ENCODE data around the gene WIPF3.
"Not testable (repeated sequence)": the region's sequence is repeated elsewhere in the genome, so short reads cannot be mapped to it uniquely, and the experiment has no call there.

WIPF3 gene

GRCh38 chr7:29884399-29885272 lies 78.3 kb downstream of the WIPF3 start:
- peak; percentile 17 for DNase-seq

DNA sequence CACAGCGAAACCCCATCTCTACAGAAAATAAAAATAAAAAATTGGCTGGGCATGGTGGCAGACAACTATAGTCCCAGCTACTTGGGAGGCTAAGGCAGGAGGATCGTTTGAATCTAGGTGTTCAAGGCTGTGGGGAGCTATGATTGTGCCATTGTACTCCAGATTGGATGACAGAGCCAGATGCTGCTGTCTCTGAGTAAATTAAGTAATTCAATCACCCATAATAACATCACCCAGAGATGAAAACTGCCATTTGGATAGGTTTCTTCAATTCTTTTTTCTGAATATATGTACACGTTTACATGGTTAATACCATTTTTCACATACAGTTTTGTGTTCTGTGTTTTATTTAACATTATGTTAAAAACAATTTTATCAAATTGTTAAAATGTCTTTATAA lies 79.3 kb downstream of the WIPF3 start:
- DNase-seq, result no peak

DNA sequence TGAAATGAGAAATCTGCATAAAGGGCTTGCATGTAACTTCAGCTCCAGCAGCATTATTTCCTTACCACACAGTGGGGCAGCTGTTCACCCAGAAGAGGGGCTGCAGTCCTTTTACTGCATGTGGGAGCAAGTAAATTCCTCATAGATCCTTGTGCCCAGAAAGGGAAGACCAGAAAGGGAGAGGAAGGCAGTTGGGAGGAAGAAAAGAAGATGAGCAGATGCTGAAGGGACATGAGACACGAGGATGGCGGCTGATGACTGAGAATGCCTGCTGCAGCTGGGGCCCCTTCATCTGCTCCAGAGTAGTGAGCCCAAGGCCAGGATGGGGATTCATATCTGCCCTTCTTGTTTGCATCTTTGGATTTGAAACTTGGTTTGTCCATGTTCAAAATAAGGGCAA lies 80.5 kb downstream of the WIPF3 start:
- no peak for DNase-seq

DNA sequence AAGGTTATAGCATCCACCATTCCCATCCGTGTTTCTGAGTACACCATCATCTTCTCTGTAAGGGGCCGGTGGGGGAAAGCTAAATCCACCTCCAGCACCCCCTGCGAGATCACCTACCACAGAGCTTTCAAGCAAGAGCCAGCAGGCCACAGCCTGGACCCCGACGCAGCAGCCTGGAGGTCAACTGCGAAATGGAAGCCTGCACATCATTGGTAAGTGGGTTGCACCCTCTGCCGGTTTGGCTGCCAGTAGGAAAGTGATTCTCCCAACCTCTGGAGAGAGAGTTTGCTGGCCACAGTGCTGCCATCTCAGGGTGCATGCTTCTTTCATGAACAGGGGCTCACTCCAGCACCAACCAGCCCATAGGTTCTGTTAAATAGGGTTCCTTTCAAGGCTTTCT lies 81.7 kb downstream of the WIPF3 start:
- DNase-seq, result no peak

GRCh38 chr7:29889288-29889687 lies 83.0 kb downstream of the WIPF3 start:
- DNase-seq, result no peak

GRCh38 chr7:29890251-29890650 lies 83.9 kb downstream of the WIPF3 start:
- DNase-seq, result no peak

DNA sequence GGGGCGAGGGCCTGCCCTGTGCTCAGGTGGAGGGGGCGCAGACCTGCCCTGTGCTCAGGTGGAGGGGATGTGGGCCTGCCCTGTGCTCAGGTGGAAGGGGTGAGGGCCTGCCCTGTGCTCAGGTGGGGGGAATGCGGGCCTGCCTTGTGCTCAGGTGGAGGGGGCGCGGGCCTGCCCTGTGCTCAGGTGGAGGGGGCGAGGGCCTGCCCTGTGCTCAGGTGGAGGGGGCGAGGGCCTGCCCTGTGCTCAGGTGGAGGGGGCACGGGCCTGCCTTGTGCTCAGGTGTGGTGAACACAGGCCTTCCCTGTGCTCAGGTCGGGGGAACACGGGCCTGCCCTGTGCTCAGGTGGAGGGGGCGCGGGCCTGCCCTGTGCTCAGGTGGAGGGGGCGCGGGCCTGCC lies 84.5 kb downstream of the WIPF3 start:
- not testable (repeated sequence) for DNase-seq

DNA sequence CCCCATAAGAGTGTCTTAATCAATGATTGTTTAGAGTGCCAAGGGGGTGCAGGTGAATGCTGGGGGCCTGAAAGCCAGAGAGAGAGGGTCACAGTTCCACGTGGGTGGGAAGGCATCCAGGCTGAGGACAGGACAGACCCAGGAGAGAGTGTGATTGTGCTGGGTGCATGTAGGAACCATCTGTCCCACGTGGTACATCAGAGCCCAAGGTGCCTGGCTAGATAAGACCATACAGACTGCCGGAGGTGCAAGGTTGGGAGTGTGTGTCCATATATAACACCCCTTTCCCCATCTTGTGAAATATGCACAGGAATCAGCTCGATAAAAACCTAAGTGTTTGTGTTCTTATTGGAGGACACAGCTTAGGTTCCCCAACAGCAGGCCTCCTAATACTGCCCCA lies 85.5 kb downstream of the WIPF3 start:
- DNase-seq, result no peak

DNA sequence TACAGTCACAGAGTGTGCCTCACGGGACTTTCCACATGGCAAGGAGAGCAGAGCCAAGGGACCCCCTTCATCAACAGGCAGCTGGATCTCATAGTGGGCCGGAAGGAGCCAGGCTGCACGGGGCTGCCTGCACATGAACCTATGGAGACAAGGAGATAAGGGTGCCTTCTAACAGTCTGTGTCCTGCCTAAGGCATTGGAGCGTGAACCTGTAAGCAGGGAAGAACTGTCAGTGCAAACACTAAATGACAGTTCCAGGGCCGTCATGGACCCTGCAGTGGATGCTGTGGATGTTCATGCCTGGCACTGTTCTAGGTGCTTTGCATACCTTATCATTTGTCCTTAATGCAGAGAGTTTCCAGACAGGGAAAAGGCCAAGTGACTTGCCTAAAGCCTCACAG lies 85.9 kb downstream of the WIPF3 start:
- DNase-seq, result no peak

GRCh38 chr7:29893351-29893965 lies 87.2 kb downstream of the WIPF3 start:
- DNase-seq, result peak; percentile 38

GRCh38 chr7:29894256-29894655 lies 87.9 kb downstream of the WIPF3 start:
- DNase-seq, result no peak

DNA sequence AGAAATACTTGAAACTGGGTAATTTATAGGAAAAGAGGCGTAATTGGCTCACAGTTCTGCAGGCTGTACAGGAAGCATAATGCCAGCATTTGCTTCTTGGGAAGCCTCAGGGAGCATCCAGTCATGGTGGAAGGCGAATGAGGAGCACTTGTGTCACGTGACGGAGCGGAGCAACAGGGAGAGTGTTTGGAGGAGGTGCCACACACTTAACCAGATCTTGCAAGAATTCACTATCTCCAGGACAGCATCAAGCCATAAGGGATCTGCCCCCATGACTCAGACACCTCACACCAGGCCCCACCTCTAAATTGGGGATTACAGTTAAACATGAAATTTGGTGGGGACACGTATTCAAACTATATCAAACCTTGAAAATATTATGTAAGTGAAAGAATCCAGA lies 89.3 kb downstream of the WIPF3 start:
- no peak for DNase-seq

- DNase-seq, result no peak
Measured at GRCh38 chr7:29896685-29897411, 90.5 kb downstream of the WIPF3 start.

GRCh38 chr7:29898301-29898700 lies 92.0 kb downstream of the WIPF3 start:
- DNase-seq, result no peak

DNA sequence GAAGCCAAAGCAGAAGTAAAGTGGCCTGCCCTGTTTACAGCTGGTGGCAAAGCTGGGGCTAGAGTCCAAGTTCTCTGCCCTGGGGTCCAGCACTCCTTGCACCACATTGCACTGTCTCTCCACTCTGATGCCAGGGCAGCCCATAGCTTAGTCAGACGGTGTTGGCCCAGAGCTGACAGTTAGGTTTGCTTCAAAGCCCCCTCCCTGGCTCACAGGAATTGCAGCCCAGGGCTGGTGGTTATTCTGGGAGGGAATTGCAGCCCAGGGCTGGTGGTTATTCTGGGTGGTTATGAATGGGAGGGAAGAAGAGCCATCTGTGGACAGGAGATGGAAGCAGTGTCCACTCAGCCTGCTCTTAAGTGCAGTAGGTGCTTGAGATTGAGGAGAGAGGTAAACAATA lies 94.4 kb downstream of the WIPF3 start:
- no peak for DNase-seq

GRCh38 chr7:29906200-29907022 lies 100.1 kb downstream of the WIPF3 start:
- DNase-seq, result no peak

DNA sequence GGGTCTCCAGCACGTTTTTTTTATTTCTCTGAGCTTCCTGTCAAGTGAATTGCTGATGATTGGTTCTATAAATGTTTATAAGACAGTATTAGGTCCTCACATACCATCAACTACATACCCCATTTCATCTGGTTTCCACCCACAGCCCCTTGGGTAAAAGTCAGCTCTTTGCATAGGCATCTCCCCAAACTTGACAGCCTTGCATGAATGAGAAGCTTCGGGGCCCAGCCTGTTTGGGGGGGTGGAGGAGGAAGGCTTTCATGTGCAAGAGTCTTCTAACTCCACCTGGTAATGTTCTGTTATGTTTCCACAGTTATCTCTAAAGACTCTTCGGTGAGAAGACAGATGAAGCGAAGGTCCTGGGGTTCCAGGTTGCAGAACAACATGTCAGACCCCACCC lies 107.9 kb downstream of the WIPF3 start:
- DNase-seq, result no peak

- DNase-seq, result no peak
Measured at GRCh38 chr7:29915481-29916215, 109.3 kb downstream of the WIPF3 start.

DNA sequence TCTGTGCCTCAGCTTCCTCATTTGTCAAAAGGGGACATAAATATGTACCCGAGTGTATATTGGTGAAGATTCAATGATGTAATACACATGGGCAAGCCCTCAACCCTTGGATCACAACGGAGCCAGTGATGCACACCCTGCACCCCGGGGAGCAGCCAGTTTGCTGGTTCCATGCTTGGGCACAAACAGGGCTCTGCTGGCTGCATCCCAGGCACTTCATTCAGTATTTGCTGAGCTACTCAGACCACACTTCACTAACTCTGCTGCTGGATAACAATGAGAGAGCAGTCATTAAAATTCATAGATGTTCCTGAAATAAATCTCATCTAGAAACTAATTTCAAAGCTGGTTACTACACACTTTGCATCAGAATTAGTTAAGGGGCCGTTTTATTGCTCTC lies 111.3 kb downstream of the WIPF3 start:
- no peak for DNase-seq

DNA sequence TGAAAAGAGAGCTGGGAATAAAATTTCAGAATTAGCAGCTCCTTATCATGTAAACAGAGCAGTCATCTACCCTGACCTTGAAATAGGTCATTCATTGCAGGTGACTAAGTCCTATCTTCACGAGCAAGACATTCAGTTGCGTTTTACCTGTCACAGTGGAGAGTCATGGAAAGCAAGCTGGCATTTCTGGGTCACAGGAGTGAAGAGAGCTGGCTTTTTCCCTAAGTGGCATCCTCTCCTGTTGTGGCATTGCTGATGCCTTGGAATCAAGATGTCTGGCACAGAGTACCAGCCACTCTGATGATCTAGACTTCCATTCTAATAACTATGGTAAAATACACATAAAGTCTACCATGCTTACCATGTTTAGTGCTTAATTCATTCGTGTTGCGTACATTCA lies 112.5 kb downstream of the WIPF3 start:
- no peak for DNase-seq

DNA sequence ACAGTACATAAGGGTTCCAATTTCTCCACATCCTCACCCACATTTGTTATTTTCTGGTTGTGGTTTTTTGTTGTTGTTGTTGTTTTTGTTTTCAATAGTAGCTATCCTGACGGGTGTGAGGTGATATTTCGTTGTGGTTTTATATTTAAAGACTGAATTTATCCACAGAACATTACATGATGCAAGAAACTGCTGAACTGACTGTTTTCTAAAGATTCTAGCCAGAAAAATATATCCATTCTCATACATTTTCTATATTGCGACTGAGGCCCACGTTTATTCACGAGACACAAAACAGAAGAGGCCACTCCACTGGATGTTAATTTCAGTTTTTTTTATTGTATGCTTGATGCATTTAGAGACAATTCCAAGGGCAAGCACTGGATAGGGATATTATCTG lies 113.5 kb downstream of the WIPF3 start:
- no peak for DNase-seq

- no peak for DNase-seq
Measured at GRCh38 chr7:29920491-29920890, 114.2 kb downstream of the WIPF3 start.
